HG02798 (cell line): ENCODE results near the gene HYAL3.
"Not testable (repeated sequence)": the region's sequence is repeated elsewhere in the genome, so short reads cannot be mapped to it uniquely, and the experiment has no call there.

ENCODE experiments used
- ATAC-seq: cut with Tn5 transposase; IDR thresholded peaks from one replicate; pipeline ENCODE4 v1.9.1; 2021; ENCODE audit warnings: mild to moderate bottlenecking; ENCODE audit not compliant: unreplicated experiment, poor library complexity

HYAL3 gene

DNA sequence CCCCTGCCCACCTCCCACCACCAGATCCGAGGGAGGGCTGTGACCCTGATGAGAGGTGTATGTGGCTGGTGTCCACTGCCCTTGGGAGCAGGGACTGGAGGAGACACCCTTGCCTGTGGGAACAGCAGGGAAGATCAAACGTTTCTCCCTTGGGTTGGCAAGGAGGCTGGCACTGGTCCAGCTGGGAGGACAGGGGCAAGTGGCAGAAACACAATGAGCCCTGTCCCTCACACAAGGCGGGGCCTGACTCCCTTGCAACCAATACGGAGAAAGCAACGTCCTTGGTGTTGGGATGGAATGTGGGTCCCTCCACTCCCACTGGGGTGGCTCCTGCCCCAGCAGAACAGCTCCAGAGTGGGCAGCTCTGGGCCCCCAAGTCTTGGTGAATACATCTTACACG is 18.1 kb upstream of the HYAL3 start:
- no peak for ATAC-seq

DNA sequence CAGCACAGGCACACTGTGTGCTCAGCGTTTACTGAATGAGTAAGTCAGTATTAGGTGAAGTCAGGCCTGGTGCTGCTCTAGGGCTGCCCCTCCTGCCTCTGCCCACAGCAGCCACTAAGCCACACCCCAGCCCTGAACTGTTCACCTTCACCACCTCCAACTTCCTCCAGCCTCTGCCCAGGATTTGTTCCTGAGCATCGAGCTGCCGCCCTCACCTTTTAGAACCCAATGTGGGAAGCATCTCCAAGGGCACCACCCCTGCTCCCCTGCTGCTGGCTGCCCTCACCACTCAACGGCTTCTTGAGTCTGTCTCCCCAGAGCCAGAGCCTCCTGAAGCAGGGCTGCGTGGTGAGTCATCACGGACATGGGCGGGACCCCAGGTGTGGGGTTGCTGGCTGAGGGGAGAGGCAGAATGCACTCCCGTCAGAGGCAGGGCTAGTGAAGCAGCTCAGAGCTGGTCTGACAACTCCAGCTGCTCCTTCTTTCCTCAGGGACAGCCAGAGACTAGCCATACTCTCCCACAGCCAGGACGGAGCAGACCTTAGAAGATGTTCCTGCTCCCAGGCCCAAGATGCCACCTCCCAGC is 17.5 kb upstream of the HYAL3 start:
- ATAC-seq: no peak

DNA sequence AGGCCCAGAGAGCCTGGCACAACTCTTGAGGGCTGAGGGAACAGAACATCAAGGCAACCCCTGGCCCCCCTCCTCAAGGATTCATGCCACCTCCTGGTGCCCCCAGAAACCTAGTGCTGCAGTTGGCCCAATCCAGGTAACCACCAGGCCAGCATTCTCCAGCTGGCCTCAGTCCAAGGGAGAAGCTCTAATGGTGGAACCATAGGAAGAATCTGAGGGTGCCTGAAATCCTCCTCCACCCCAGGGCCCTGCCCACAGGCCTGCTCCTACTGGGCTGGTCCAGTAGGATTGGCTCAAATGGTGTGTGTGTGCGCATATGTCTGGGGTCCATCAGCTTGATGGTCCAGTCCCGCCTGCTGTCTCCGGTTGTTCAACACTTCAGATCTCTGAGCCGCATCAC is 15.6 kb upstream of the HYAL3 start:
- ATAC-seq: no peak

DNA sequence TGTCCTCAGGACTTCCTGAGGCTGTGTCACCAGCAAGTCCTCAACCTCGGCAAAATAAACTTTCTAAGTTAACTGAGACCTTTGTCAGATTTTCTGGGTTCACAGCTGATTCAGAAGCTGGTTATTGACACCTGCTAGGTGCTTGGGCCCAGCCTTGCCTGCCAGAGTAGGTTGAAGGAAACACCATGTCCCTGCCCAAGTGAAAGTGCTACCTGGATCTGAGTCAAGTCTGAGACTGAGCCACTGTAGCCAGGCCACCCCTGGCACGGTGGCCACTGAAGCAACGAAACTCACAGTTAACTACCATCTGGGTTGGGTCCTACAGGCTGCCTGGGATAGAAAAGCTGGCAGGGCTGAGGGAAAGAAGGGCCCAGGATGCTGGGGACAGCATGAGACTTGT is 15.1 kb upstream of the HYAL3 start:
- ATAC-seq: no peak

DNA sequence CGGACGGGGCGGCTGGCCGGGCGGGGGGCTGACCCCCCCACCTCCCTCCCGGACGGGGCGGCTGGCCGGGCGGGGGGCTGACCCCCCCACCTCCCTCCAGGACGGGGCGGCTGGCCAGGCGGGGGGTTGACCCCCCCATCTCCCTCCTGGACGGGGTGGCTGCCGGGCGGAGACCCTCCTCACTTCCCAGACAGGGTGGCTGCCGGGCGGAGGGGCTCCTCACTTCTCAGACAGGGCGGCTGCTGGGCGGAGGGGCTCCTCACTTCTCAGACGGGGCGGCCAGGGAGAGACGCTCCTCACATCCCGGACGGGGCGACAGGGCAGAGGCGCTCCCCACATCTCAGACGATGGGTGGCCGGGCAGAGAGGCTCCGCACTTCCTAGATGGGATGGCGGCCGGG is 12.8 kb upstream of the HYAL3 start:
- not testable (repeated sequence) for ATAC-seq

DNA sequence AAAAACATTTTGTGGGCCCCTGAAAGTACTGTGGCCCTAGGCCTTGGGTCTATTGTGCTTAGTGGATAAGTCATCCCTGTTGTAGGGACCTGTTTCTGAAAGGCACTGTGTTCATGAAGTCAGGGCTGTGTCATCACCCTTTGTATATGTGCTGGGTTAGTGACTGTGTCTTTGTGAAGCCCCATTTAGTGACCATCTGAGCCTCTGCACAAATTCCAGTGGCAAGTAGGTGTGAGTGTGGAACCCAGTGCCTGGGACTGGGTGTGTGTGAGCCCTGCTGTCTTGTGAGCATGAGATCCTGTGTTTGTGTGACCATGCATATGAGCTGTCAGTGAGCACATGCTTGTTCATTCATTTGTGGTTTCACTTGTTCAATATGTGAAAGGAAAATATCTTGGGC is 5.4 kb upstream of the HYAL3 start:
- no peak for ATAC-seq

DNA sequence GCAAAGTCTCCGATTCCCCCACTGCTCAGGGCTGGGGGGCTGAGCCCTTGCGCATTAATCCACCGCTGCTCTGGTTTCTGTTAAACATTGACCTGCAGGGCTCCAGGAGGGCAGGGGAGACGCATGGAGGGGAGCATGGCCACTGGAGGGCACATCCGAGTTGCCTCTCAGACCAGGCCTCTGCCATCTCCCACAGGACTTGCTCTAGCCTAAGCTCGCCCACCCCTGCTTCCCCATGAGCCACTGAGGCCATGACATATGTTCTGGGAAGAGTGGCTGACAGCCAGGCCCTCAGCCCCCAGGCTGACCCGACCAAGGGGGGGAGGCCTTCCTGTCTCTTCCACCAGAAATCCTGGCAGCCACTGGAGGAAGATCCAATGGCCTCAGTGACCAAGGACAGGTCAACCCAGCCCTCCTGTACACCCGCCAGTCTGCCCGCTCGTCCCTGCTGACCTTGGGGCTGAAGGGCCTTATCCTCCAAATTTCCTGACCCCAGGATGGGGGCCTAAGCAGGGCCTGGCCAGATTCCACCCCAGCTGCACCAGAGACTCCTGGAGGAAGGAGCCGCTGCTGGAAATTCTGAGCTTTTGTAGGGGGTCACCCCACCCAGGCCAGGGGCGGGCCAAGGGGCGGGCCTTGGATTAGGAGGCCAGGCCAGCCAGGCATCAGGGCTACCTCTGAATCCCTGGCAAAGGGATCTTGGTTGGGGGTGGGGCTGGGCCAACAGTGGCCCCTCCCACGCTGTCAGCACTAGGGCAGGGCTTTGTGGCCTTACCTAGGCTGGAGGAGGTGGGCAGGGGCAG is 4.0 kb upstream of the HYAL3 start, which contains the start of gene HYAL1:
Gene HYAL1, minus strand, starts transcription at position 562 of the 803 bp plus-strand sequence. CDS start 618 bp downstream, outside the sequence.
- no peak for ATAC-seq

DNA sequence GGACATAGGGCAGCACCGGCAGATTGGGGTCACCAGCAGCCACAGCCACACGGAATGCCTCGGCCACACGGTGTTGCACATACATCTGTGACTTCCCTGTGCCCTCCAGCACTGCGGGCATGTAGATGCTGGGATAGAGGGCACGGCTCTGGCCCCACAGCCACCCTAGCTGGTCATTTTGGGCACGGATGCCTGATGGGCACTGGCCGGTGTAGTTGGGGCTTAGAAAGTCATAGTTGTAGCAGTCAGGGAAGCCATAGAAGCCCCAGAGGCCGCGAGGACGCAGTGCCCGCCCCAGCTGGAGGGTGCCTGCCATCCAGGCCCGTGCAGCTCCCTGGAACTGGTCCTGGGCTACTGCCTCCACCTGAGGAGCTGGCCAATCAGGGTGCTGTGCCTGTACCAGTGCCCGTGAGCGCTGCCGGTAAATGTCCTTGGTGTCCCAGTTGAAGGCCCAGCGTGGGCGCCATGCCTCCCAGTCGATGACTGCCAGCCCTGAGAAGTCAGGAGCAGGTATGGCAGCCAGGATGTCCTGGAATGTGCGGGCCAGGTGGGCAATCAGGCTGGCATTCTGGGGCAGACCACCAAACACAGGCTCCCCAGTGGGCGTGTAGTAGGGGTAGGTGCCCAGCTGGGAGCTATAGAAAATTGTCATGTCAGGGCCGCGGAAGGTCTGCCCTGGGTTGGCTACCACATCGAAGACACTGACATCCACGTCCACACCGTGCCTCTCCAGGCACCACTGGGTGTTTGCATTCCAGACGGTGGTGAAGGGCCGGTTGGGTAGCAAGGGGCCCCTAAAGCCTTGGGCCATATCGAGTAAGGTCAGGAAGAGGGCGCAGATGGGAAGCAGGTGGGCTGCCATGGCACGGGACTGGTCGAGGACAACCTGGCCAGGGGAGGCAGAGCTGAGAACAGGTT is 3.1 kb upstream of the HYAL3 start:
- ATAC-seq: no peak

DNA sequence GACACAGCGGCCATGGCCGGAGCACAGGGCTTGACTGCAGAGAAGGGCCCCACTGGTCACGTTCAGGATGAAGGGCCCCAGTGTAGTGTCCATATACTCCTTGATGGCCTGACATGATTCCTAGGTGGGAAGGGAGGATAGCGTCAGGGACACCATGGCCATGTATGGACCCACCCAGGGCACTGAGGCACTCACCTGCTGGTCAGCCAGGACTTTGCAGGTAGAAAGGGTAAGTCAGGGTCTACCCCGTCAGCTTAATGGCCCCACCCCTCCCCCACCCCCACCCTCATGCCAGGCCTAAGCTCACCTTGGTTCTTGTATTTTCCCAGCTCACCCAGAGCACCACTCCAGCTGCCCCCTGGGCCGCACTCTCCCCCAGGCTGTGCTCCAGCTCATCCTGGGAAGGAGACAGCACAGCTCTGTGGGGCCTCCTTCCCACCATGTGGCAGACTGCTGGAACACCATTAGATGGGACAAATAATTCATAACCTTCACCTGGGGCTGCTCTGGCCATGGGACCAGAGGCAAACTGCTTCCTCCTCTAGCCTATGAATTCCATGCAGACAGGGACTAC is 1.6 kb upstream of the HYAL3 start:
- ATAC-seq: no peak

DNA sequence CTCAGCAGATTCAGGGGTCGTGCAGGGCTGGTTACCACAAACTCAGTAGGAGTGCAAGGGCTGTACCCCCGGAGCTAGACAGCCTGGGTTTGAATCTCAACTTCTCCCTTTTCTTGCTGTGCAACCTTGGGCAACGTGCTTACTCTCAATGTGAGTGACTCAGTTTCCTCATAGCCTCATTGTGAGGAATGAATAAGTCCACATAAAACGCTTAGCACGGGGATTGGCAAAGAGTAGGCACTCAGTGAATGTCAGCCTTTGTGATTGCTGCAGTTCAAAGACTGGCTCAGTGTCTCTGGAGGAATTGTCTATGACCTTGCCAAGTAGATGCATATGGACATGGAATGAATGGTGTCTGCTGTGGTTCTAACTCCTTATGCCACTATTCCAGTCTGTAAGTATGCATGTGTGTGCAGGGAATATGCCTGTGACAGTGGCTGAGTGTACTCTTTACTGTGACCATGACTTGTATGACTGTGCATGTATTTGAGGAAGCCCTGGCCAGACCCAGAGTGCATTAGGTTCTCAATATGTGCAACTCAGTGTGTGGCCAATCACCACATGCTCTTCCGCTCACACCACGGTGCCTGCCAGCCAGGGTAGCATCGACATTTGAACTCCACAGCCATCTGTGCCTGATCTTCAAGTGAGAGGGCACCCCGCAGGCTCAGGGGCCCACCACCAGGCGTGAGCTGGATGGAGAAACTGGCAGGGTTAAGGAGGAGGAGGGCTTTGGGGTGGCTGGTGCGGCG is 900 bp upstream of the HYAL3 start:
- ATAC-seq: no peak

DNA sequence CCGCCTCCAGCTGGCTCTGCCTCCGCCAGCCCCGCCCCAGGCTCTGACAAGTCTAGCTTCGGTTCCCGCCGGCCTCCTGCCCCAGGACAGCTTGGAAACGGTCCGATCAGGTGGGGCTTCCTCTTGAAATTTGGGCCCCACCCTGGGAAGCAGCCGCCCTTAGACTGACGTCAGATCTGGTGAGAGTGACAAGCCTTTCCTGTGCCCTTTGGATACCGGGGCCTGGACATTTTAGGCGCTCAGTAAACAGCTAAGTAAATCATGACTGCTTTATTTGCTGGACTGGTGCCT is 378 bp upstream of the HYAL3 start:
- ATAC-seq: no peak

DNA sequence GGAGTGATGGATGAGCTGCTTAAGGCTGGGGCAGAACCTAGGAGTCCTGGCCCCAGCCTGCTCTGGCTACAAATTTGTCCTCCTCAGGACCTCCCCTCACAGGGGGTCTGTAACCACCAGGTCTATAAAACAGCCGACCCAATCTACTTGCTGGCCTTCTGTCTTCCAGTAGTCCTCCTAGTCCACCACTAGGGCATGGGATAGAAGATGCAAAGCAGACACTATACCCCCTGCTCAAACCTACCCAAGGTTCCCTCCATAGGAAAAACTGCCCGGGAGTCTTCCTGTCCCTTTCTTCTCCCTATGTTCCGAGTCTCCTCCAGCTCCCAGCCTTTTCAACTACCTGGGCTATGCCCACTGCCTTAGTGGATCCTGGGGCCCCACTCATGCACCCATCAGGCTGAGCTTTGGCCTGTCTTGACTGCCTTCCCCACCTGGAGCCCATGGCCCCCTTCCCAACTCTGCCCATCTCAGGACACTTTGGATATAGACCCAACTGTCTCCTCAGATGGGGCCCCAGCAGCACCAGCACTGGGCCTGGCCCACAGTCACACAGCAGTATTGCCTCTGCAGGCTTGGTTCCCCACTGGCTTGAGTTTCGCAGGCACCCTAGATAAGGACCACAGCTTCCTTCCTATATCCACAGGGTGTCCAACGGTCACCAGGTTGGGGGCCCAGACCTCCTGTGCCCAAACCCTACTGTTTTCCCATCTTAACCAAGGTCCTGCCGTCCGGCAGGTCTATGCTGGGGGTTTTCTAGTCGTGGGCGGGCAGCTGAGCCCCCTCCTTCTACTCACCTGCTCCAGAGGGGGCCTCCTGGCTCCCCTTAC is 1.1 kb downstream of the HYAL3 start:
- no peak for ATAC-seq

DNA sequence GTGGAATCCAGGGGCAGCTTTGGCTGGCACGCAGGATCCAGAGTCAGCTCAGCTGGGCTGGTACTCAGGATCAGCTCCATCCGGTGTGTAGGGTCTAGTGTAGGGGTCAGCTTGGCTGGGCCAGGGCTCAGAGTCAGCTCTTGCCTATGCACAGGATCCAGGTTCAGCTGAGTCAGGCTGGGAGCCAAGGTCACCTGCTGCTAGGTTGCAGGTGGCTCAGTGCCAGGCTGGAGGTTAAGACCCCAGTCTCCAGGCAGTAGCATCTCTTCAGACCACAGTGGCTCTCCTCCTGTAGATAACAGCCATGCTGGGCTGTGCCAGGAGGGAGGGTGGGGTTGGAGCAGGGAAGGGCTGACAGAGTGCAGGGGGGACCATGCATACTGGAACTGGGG is 1.8 kb downstream of the HYAL3 start:
- no peak for ATAC-seq

DNA sequence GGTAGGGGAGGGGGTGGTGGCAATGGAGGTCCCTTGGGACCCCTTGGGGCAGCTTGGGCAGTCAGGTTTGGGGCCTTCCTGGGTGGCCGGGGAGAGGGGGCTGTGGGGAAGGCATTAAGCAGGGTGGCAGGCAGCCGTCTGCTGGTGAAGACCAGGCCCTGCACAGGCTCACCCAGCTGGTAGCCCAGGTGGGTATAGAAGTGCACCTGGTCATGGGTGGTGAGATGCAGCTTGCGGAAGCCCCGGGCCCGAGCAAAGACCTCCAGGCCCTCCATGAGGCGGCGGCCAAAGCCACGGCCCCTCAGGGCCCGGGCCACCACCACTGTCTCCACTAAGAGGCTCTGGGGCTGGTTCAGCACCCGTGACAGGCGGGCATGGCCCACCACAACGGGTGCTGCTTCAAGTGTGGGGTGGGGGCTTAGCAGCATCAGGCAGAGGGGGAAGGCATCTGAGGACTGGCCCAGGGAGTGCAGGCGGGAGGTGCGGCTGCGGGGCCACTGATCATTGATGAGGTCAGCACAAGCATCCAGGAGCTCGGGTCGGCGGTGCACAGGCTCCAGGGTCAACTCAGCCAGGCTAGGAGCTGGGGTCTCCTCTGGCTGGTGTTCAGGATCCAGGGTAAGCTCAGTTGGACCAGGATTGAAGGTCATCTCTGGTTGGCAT is 2.4 kb downstream of the HYAL3 start:
- ATAC-seq: no peak

DNA sequence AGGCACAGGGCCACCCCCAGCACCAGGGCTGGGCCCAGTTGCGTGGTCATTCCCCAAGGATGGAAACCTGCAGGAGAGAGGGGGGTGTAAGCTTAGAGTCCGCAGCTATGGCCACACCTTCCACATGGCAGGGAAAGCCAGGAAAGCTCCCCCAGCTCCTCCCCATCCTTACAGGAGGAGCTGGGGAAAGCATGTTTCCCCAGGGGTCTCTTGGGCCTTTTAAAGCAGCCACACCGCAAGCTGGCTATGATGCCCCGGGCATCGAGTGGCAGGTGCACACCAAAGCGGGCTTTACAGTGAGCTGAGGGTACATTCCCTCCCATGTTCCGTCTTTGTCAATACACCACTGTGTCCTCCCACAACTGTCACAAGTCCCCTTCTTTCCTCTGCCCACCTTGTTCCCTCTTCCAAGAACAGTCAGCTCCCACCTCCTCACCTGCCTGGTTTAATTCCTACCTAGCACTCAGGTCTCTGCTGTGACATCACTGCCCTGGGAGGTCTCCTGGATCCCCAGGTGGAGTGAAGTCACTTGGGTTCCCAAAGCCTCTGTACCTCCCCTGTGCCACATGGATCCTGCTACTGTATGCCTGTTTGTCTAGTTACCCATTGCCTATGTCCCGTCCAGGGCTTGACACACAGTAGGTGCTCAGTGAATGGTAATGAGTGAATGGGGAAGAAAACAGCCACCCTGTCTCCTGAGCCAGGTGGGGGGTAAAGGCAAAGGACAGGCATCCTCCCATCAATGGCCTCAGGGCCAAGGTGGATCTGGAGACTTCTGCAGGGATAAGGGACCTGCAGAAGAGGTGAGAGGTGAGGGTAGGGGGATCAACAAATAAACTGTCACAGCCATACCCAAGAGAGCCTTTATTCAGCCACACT is 3.4 kb downstream of the HYAL3 start:
- ATAC-seq: no peak

DNA sequence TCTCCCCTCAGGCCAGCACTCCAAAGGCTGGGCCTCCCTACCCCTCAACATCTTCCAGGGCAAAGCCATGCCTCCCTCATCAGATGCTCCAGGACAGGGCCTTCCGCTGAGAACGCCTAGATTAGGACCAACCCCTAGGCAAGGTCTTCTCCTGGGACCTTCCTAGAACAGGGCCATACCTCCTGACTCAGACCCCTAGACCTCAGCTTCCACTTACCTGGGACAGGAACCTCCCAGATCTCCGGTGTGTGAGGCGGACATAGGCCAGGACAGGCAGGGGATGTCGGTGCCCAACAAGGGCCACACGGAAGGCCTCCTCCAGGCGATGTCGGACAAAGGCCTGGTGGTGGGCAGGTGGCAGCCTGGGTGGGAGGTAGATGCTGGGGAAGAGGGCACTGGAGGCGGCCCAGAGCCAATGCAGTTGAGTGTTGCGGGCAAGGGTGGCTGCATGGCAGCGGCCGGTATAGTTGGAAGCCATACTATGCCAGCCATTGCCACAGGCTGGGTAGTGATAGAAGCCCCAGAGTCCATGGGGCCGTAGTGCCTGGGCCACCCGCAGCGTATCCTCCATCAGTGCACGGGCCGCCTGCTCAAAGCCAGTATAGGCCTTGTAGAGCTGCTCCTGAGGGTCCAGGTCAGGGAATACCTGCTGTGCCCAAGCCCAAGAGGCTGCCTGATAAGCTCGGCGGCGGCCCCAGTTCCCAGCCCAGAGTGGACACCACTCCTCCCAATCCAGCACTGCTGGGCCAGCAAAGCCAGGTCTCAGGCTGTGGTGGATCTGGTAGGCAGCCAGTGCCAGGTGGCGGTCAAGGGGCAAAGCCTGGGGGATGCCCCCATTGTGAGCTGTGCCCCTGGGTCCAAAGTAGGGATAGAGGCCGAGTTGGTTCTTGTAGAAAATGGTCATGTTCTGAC is 4.5 kb downstream of the HYAL3 start:
- no peak for ATAC-seq

DNA sequence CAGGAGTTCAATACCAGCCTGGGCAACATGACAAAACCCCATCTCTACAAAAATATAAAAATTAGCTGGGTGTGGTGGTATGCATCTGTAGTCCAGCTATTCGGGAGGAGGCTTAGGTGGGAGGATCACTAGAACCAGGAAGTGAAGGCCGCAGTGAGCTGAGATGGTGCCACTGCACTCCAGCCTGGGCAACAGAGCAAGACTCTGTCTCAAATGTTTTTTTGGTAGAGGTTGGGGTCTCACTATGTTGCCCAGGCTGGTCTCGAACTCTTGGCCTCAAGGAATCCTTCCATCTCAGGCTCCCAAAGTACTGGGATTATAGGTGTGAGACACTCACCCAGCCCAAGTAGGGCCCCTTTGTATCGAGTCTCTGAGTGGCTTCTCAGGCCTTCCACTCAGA is 5.1 kb downstream of the HYAL3 start:
- ATAC-seq: no peak
